H9 (cell line): ENCODE results near the gene EEIG2. TPM values are rescaled to one million over a fixed set of nuclear protein-coding genes. Genes with fewer than 3 reads are reported as not detected.

Experiments
- DNase-seq: peaks from one replicate; pipeline ENCODE4 v3.0.0-alpha.2; 2017
- H2AFZ ChIP-seq: one replicate; pipeline ENCODE4 v1.6.1; 2013; ENCODE audit warnings: mild to moderate bottlenecking, low read length, control low read depth, moderate library complexity
- H2AK5ac ChIP-seq: 2 replicates; pipeline ENCODE4 v1.6.1; 2013; ENCODE audit warnings: low read length, control low read depth, mixed read lengths; ENCODE audit not compliant: insufficient read length
- H2BK120ac ChIP-seq: one replicate; pipeline ENCODE4 v1.6.1; 2013; ENCODE audit warnings: low read depth, mild to moderate bottlenecking, low read length, control low read depth, inconsistent platforms; ENCODE audit not compliant: poor library complexity, severe bottlenecking
- H2BK12ac ChIP-seq: 2 replicates; pipeline ENCODE4 v1.6.1; 2013; ENCODE audit warnings: low read length, control low read depth, mixed read lengths, low read depth; ENCODE audit not compliant: insufficient read length
- H2BK15ac ChIP-seq: 2 replicates; pipeline ENCODE4 v1.6.1; 2013; ENCODE audit warnings: low read depth, low read length, control low read depth
- H2BK20ac ChIP-seq: one replicate; pipeline ENCODE4 v1.6.1; 2013; ENCODE audit warnings: low read depth, mild to moderate bottlenecking, low read length, control low read depth, inconsistent platforms; ENCODE audit not compliant: poor library complexity, severe bottlenecking
- H2BK5ac ChIP-seq: 2 replicates; pipeline ENCODE4 v1.6.1; 2013; ENCODE audit warnings: low read length, control low read depth, mixed read lengths; ENCODE audit not compliant: insufficient read length
- H3K14ac ChIP-seq: 2 replicates; pipeline ENCODE4 v1.6.1; 2013; ENCODE audit warnings: low read length, control low read depth; ENCODE audit not compliant: insufficient read depth
- H3K18ac ChIP-seq: 2 replicates; pipeline ENCODE4 v1.6.1; 2013; ENCODE audit warnings: low read depth, mild to moderate bottlenecking, mixed read lengths, low read length, control low read depth; ENCODE audit not compliant: insufficient read length
- H3K23ac ChIP-seq: 2 replicates; pipeline ENCODE4 v1.6.1; 2013; ENCODE audit warnings: low read length, control low read depth, mixed read lengths, low read depth; ENCODE audit not compliant: insufficient read length
- H3K23me2 ChIP-seq: 2 replicates; pipeline ENCODE4 v1.6.1; 2013; ENCODE audit warnings: low read depth, mild to moderate bottlenecking, mixed read lengths, low read length, control low read depth; ENCODE audit not compliant: insufficient read length, poor library complexity, severe bottlenecking
- H3K27ac ChIP-seq: 2 replicates; pipeline ENCODE4 v1.5.1; 2013; ENCODE audit warnings: low read length, control low read depth, mixed read lengths, low read depth; ENCODE audit not compliant: insufficient read length
- H3K27me3 ChIP-seq: 2 replicates; pipeline ENCODE4 v1.6.1; 2013; ENCODE audit warnings: low read length, control low read depth, inconsistent platforms; ENCODE audit not compliant: insufficient read depth
- H3K4ac ChIP-seq: 2 replicates; pipeline ENCODE4 v1.6.1; 2013; ENCODE audit warnings: low read depth, mild to moderate bottlenecking, control low read depth, inconsistent platforms, low read length, moderate library complexity
- H3K4me1 ChIP-seq: 2 replicates; pipeline ENCODE4 v1.6.1; 2013; ENCODE audit warnings: low read length, control low read depth, inconsistent platforms; ENCODE audit not compliant: insufficient read depth
- H3K4me2 ChIP-seq: 2 replicates; pipeline ENCODE4 v1.6.1; 2013; ENCODE audit warnings: low read length, control low read depth, mixed read lengths; ENCODE audit not compliant: insufficient read length, insufficient read depth
- H3K56ac ChIP-seq: 2 replicates; pipeline ENCODE4 v1.6.1; 2013; ENCODE audit warnings: low read depth, mild to moderate bottlenecking, mixed read lengths, low read length, control low read depth; ENCODE audit not compliant: insufficient read length
- H3K79me1 ChIP-seq: 2 replicates; pipeline ENCODE4 v1.6.1; 2013; ENCODE audit warnings: low read depth, mild to moderate bottlenecking, moderate library complexity, low read length, control low read depth, inconsistent platforms; ENCODE audit not compliant: insufficient read depth, poor library complexity, severe bottlenecking
- H3K79me2 ChIP-seq: 2 replicates; pipeline ENCODE4 v1.6.1; 2013; ENCODE audit warnings: low read length, control low read depth, inconsistent platforms; ENCODE audit not compliant: insufficient read depth
- H3K9ac ChIP-seq: 2 replicates; pipeline ENCODE4 v1.6.1; 2013; ENCODE audit warnings: low read length, control low read depth, mixed read lengths; ENCODE audit not compliant: insufficient read length; ENCODE audit errors: extremely low read depth
- H3K9me3 ChIP-seq: one replicate; pipeline ENCODE4 v1.6.1; 2013; ENCODE audit warnings: low read depth, low read length, inconsistent platforms; ENCODE audit not compliant: control insufficient read depth
- H3T11ph ChIP-seq: one replicate; pipeline ENCODE4 v1.6.1; 2013; ENCODE audit warnings: mild to moderate bottlenecking, low read length, control low read depth, inconsistent platforms
- H4K20me1 ChIP-seq: one replicate; pipeline ENCODE4 v1.6.1; 2013; ENCODE audit not compliant: control insufficient read depth, insufficient read length, insufficient read depth
- H4K5ac ChIP-seq: 2 replicates; pipeline ENCODE4 v1.6.1; 2013; ENCODE audit warnings: low read depth, mild to moderate bottlenecking, mixed read lengths, low read length, control low read depth; ENCODE audit not compliant: insufficient read length
- H4K8ac ChIP-seq: replicated peaks from 2 replicates; pipeline ENCODE4 v1.6.1; 2013; ENCODE audit warnings: low read length, control low read depth, mixed read lengths, low read depth; ENCODE audit not compliant: insufficient read length
- H4K91ac ChIP-seq: 2 replicates; pipeline ENCODE4 v1.6.1; 2013; ENCODE audit warnings: low read depth, mild to moderate bottlenecking, moderate library complexity, mixed read lengths, low read length, control low read depth; ENCODE audit not compliant: insufficient read length
- H3K27ac Mint-ChIP-seq, 3 experiments: 2 replicates in 2 of 3; 3 replicates in 1 of 3; pipeline ENCODE4 v1.8.0; 2020 to 2021; ENCODE audit warnings: mixed read lengths in 3 of 3, mild to moderate bottlenecking in 1 of 3, moderate library complexity in 1 of 3
- H3K27me3 Mint-ChIP-seq: 2 replicates; pipeline ENCODE4 v1.8.0; 2021; ENCODE audit warnings: low read depth, mild to moderate bottlenecking, moderate library complexity, mixed read lengths
- H3K36me3 Mint-ChIP-seq, 3 experiments: 2 replicates in 2 of 3; 3 replicates in 1 of 3; pipeline ENCODE4 v1.8.0; 2020 to 2021; ENCODE audit warnings: low read depth in 3 of 3, mixed read lengths in 3 of 3; ENCODE audit not compliant: insufficient read depth in 1 of 3
- H3K4me1 Mint-ChIP-seq, 2 experiments: 2 replicates each; pipeline ENCODE4 v1.8.0; 2020; ENCODE audit warnings: mixed read lengths in 2 of 2
- H3K4me3 Mint-ChIP-seq, 2 experiments: 2 replicates in 1 of 2; 3 replicates in 1 of 2; pipeline ENCODE4 v1.8.0; 2020 to 2021; ENCODE audit warnings: mild to moderate bottlenecking in 2 of 2, mixed read lengths in 2 of 2, moderate library complexity in 1 of 2
- H3K9me3 Mint-ChIP-seq, 2 experiments: 2 replicates in 1 of 2; 3 replicates in 1 of 2; pipeline ENCODE4 v1.8.0; 2020; ENCODE audit warnings: mild to moderate bottlenecking in 2 of 2, mixed read lengths in 2 of 2, moderate library complexity in 1 of 2
- total RNA-seq: library from RNA; stranded (reverse); gene quantifications from 2 replicates; pipeline ENCODE4 v1.2.1, GENCODE V29; 2021
- TF ChIP-seq, protein P1 (sequence below): fragments of 200-600 bp; sonication (generic); conservative IDR thresholded peaks from 3 replicates; pipeline ENCODE4 v1.8.0; 2021; ENCODE audit warnings: antibody characterized with exemption, mild to moderate bottlenecking

Gene EEIG2
- total RNA-seq, 1 experiment from 2014 or later: 17.0 TPM

DNA sequence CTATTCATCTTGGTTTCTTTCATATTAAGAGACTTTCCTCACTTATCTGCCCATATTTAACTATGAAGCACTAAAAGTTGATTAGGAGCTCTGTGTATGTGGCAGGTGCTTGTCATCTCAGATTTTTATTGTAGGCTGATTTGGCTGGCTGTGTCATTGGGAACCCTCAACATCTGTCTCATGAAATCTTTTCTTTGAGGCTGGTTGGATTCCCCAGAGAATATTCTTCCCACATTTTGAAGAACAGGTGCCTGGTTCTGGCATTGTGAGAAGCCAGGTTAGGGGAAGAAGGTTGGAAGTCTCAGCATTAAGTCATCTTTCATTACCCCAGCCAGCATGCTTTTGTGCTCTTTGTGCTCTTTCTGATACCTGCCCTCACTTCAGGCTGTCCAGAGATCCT lies 37.1 kb downstream of the EEIG2 start:
- DNase-seq: no peak
- H3K9ac ChIP-seq: no peak overlapping the region
- H4K91ac ChIP-seq: no peak overlapping the region
- Mint-ChIP-seq H3K9me3 (no peaks in the 10 kb centered on the region), H3K27ac (0 out of 7 replicates have a peak overlapping the region, but pooled peaks of 1 of the 3 experiments have one; percentile 28), H3K4me3 (no peak overlapping the region), H3K36me3 (peaks cover 0 to 4% (median 0%) of the 10 kb centered on the region in 3 experiments; a peak in 2 of 7 replicates), H3K27me3 (no peaks in the 10 kb centered on the region), H3K4me1 (peaks cover 4% of the 10 kb centered on the region in 2 experiments)
- no peaks in the 10 kb centered on the region for H3K9me3 ChIP-seq
- H3K56ac ChIP-seq: no peak overlapping the region
- no peak overlapping the region for H2AK5ac ChIP-seq
- no peak overlapping the region for H3K27ac ChIP-seq
- H2BK120ac ChIP-seq: no peak overlapping the region
- no peak overlapping the region for H3K4me2 ChIP-seq
- H3K14ac ChIP-seq: no peak overlapping the region
- H3K4ac ChIP-seq: no peak overlapping the region
- H3K23me2 ChIP-seq: no peaks in the 10 kb centered on the region
- no peaks in the 10 kb centered on the region for H3K79me2 ChIP-seq
- H2AFZ ChIP-seq: no peak overlapping the region
- H3K18ac ChIP-seq: no peak overlapping the region
- no peak overlapping the region for H2BK15ac ChIP-seq
- no peak overlapping the region for H4K5ac ChIP-seq
- no peak overlapping the region for H2BK5ac ChIP-seq
- no peak overlapping the region for H2BK20ac ChIP-seq
- H3K79me1 ChIP-seq: no peaks in the 10 kb centered on the region
- no peak overlapping the region for H3T11ph ChIP-seq
- no peak overlapping the region for H3K23ac ChIP-seq
- H2BK12ac ChIP-seq: no peak overlapping the region
- TF ChIP-seq, protein P1, sequence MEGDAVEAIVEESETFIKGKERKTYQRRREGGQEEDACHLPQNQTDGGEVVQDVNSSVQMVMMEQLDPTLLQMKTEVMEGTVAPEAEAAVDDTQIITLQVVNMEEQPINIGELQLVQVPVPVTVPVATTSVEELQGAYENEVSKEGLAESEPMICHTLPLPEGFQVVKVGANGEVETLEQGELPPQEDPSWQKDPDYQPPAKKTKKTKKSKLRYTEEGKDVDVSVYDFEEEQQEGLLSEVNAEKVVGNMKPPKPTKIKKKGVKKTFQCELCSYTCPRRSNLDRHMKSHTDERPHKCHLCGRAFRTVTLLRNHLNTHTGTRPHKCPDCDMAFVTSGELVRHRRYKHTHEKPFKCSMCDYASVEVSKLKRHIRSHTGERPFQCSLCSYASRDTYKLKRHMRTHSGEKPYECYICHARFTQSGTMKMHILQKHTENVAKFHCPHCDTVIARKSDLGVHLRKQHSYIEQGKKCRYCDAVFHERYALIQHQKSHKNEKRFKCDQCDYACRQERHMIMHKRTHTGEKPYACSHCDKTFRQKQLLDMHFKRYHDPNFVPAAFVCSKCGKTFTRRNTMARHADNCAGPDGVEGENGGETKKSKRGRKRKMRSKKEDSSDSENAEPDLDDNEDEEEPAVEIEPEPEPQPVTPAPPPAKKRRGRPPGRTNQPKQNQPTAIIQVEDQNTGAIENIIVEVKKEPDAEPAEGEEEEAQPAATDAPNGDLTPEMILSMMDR: no peak
- H4K8ac ChIP-seq: no peak overlapping the region
- H4K20me1 ChIP-seq: no peaks in the 10 kb centered on the region
- no peaks in the 10 kb centered on the region for H3K27me3 ChIP-seq
- no peaks in the 10 kb centered on the region; the same call in 1 of the 2 replicates for H3K4me1 ChIP-seq
